ENCODE measurements around the gene SH3BP5. TPM values are rescaled to one million over a fixed set of nuclear protein-coding genes. Genes with fewer than 3 reads are reported as not detected.
A peak's percentile ranks its signal among the peaks of the same experiment; 100 is the strongest.

The SH3BP5 gene
- total RNA-seq, 2 experiments from 2014 or later = 15.1 to 31.3 TPM

GRCh38 chr3:15253023-15253697 lies 79.2 kb downstream of the SH3BP5 start:
- H3K27ac ChIP-seq (ENCODE audit: low read depth, low read length, poor library complexity, severe bottlenecking) = no peak overlapping the region
- no peak overlapping the region for H2AFZ ChIP-seq (ENCODE audit: low read length)
- H3K79me2 ChIP-seq (ENCODE audit: insufficient read depth, low read depth, low read length) = no peaks in the 10 kb centered on the region
- H3K9me3 ChIP-seq (ENCODE audit: low read length) = no peaks in the 10 kb centered on the region
- H3K9me2 ChIP-seq (ENCODE audit: insufficient read depth, low read length) = no peaks in the 10 kb centered on the region
- no peaks in the 10 kb centered on the region for H4K20me1 ChIP-seq (ENCODE audit: insufficient read depth, low read length)
- ChIA-PET CTCF (ENCODE audit: unreplicated experiment) (no interaction called here), POLR2A (interaction anchor here (0.6 to 0.8 kb wide), 2 partner anchors 17 to 25 kb away, joined by 3 read pairs; no protein-coding TSS in a partner anchor)
- no peak for TF ChIP-seq EZH2phosphoT487 (IDR thresholded peaks at IDR 0.05; ENCODE audit: borderline replicate concordance, low read depth, low read length)
- TF ChIP-seq, protein P1, sequence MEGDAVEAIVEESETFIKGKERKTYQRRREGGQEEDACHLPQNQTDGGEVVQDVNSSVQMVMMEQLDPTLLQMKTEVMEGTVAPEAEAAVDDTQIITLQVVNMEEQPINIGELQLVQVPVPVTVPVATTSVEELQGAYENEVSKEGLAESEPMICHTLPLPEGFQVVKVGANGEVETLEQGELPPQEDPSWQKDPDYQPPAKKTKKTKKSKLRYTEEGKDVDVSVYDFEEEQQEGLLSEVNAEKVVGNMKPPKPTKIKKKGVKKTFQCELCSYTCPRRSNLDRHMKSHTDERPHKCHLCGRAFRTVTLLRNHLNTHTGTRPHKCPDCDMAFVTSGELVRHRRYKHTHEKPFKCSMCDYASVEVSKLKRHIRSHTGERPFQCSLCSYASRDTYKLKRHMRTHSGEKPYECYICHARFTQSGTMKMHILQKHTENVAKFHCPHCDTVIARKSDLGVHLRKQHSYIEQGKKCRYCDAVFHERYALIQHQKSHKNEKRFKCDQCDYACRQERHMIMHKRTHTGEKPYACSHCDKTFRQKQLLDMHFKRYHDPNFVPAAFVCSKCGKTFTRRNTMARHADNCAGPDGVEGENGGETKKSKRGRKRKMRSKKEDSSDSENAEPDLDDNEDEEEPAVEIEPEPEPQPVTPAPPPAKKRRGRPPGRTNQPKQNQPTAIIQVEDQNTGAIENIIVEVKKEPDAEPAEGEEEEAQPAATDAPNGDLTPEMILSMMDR (conservative IDR thresholded peaks at IDR 0.05; ENCODE audit: low read length) = no peak
- no peak overlapping the region for H3K4me2 ChIP-seq (ENCODE audit: low read length)
- no peaks in the 10 kb centered on the region for H3K4me1 ChIP-seq (ENCODE audit: insufficient read depth, low read length, poor library complexity, severe bottlenecking)
- BruUV-seq (replicated peaks) = TSS peak; percentile 7
- peaks cover 99% of the 10 kb centered on the region for H3K36me3 ChIP-seq (ENCODE audit: insufficient read depth, low read length)
- H3K4me3 ChIP-seq (ENCODE audit: low read depth, low read length, poor library complexity, severe bottlenecking) = no peak overlapping the region
- DNase-seq (ENCODE audit: low spot score) = no peak
- intact Hi-C loops (cut with micrococcal nuclease; ENCODE audit: unreplicated experiment) = no loop called here

GRCh38 chr3:15246186-15246585 lies 86.2 kb downstream of the SH3BP5 start:
- Histone ChIP-seq H3K4me3 (ENCODE audit: low read depth, low read length, poor library complexity, severe bottlenecking) (no peak overlapping the region), H3K36me3 (ENCODE audit: insufficient read depth, low read length) (peaks cover 91% of the 10 kb centered on the region), H3K4me1 (ENCODE audit: insufficient read depth, low read length, poor library complexity, severe bottlenecking) (no peaks in the 10 kb centered on the region), H3K4me2 (ENCODE audit: low read length) (no peak overlapping the region), H3K79me2 (ENCODE audit: insufficient read depth, low read depth, low read length) (no peaks in the 10 kb centered on the region), H2AFZ (ENCODE audit: low read length) (no peak overlapping the region), H3K27ac (ENCODE audit: low read depth, low read length, poor library complexity, severe bottlenecking) (no peak overlapping the region), H3K9me2 (ENCODE audit: insufficient read depth, low read length) (no peaks in the 10 kb centered on the region), H4K20me1 (ENCODE audit: insufficient read depth, low read length) (no peaks in the 10 kb centered on the region), H3K9me3 (ENCODE audit: low read length) (no peaks in the 10 kb centered on the region)
- CTCF ChIA-PET (ENCODE audit: unreplicated experiment) = no interaction called here
- DNase-seq (ENCODE audit: low spot score) = no peak
- TF ChIP-seq, protein P1 (conservative IDR thresholded peaks at IDR 0.05; ENCODE audit: low read length) = no peak
- TF ChIP-seq EZH2phosphoT487 (IDR thresholded peaks at IDR 0.05; ENCODE audit: borderline replicate concordance, low read depth, low read length) = no peak
- intact Hi-C loops (cut with micrococcal nuclease; ENCODE audit: unreplicated experiment) = no loop called here
- POLR2A ChIA-PET = interaction anchor here (0.8 to 1.0 kb wide), 2 partner anchors 43 to 159 kb away, joined by 3 read pairs; no protein-coding TSS in a partner anchor
- BruUV-seq (replicated peaks) = no TSS peak

GRCh38 chr3:15243822-15244482 lies 88.4 kb downstream of the SH3BP5 start:
- Histone ChIP-seq H3K27ac (ENCODE audit: low read depth, low read length, poor library complexity, severe bottlenecking) (no peak overlapping the region), H2AFZ (ENCODE audit: low read length) (no peak overlapping the region)

More at GRCh38 chr3:15243822-15244482, 88.4 kb downstream of the SH3BP5 start:
- no peak for DNase-seq (ENCODE audit: low spot score)
- ChIA-PET CTCF (ENCODE audit: unreplicated experiment) (no interaction called here), POLR2A (interaction anchor here (0.6 to 0.7 kb wide), 2 partner anchors 27 to 40 kb away, joined by 3 to 5 read pairs; no protein-coding TSS in a partner anchor)
- no peak overlapping the region for H3K4me2 ChIP-seq (ENCODE audit: low read length)
- no peaks in the 10 kb centered on the region for H3K79me2 ChIP-seq (ENCODE audit: insufficient read depth, low read depth, low read length)
- no TSS peak for BruUV-seq (replicated peaks)
- no peaks in the 10 kb centered on the region for H3K9me2 ChIP-seq (ENCODE audit: insufficient read depth, low read length)
- H4K20me1 ChIP-seq (ENCODE audit: insufficient read depth, low read length) = no peaks in the 10 kb centered on the region
- H3K4me3 ChIP-seq (ENCODE audit: low read depth, low read length, poor library complexity, severe bottlenecking) = no peak overlapping the region
- intact Hi-C loops (cut with micrococcal nuclease; ENCODE audit: unreplicated experiment) = no loop called here
- peaks cover 91% of the 10 kb centered on the region for H3K36me3 ChIP-seq (ENCODE audit: insufficient read depth, low read length)
- no peaks in the 10 kb centered on the region for H3K9me3 ChIP-seq (ENCODE audit: low read length)
- no peaks in the 10 kb centered on the region for H3K4me1 ChIP-seq (ENCODE audit: insufficient read depth, low read length, poor library complexity, severe bottlenecking)
- no peak for TF ChIP-seq EZH2phosphoT487 (IDR thresholded peaks at IDR 0.05; ENCODE audit: borderline replicate concordance, low read depth, low read length)
- TF ChIP-seq, protein P1 (conservative IDR thresholded peaks at IDR 0.05; ENCODE audit: low read length) = no peak
